Body of pancreas (tissue), 4 donors: Measurements from ENCODE around the gene ATAT1.

ENCODE experiments used
- POLR2A ChIP-seq, 3 donors: fragments of 450-650 bp; IDR thresholded peaks; one replicate each; pipeline ENCODE4 v1.6.1; 2016; ENCODE audit warnings: antibody characterized with exemption in 3 of 3, mild to moderate bottlenecking in 2 of 3
- TF ChIP-seq, protein P1 (sequence below), 7 experiments: fragments of 450-650 bp in 4 of 7; fragments of 200-600 bp in 3 of 7; sonication (generic) in 3 of 7; IDR thresholded peaks; one replicate each; pipeline ENCODE4 v1.5.1; 2016 to 2019; ENCODE audit warnings: antibody characterized with exemption in 7 of 7

DNA sequence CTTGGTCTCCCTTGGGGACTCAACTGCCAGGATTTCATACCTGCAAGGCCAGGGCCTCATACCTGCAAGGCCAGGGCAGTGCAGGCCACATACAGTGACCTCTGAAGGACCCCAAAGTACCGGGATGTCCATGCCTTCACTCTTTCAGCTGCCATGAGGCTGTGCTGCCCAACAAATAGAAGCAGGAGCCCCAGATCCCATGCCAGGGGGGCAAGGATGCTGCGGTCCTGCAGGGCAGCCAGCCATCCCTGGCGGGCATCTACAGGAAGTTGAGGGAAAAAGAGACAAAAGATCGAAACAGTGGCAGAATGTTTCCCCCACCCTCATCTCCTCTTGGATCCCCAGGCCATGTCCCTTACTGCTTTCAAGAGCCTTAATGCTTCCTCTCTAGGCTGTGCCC, 63.3 kb downstream of the ATAT1 start:
- TF ChIP-seq, protein P1, sequence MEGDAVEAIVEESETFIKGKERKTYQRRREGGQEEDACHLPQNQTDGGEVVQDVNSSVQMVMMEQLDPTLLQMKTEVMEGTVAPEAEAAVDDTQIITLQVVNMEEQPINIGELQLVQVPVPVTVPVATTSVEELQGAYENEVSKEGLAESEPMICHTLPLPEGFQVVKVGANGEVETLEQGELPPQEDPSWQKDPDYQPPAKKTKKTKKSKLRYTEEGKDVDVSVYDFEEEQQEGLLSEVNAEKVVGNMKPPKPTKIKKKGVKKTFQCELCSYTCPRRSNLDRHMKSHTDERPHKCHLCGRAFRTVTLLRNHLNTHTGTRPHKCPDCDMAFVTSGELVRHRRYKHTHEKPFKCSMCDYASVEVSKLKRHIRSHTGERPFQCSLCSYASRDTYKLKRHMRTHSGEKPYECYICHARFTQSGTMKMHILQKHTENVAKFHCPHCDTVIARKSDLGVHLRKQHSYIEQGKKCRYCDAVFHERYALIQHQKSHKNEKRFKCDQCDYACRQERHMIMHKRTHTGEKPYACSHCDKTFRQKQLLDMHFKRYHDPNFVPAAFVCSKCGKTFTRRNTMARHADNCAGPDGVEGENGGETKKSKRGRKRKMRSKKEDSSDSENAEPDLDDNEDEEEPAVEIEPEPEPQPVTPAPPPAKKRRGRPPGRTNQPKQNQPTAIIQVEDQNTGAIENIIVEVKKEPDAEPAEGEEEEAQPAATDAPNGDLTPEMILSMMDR (IDR thresholded peaks at IDR 0.05) = no peak
- TF ChIP-seq POLR2A (IDR thresholded peaks at IDR 0.05) = no peak
